Liver (tissue), 9 donors: Measurements from ENCODE around the gene NDUFA12. TPM values are rescaled to one million over a fixed set of nuclear protein-coding genes. Genes with fewer than 3 reads are reported as not detected.
"Not testable (repeated sequence)": the region's sequence is repeated elsewhere in the genome, so short reads cannot be mapped to it uniquely, and the experiment has no call there.

Experiments used
- DNase-seq: peaks from one replicate; pipeline ENCODE4 v3.0.0-alpha.2; 2017; ENCODE audit warnings: low spot score
- H3K27ac ChIP-seq, 2 donors: one replicate each; pipeline ENCODE4 v1.7.0; 2013; ENCODE audit warnings: inconsistent platforms in 2 of 2, low read length in 2 of 2, control low read depth in 1 of 2, low read depth in 1 of 2, mild to moderate bottlenecking in 1 of 2
- H3K27me3 ChIP-seq, 4 donors: one replicate each; pipeline versions ENCODE4 v1.6.1 to v1.7.0; 2013; ENCODE audit warnings: low read length in 3 of 4, inconsistent platforms in 1 of 4, mild to moderate bottlenecking in 1 of 4, moderate library complexity in 1 of 4; ENCODE audit not compliant: control insufficient read depth in 4 of 4, insufficient read depth in 4 of 4
- H3K36me3 ChIP-seq, 4 donors: one replicate each; pipeline versions ENCODE4 v1.6.1 to v1.7.0; 2013; ENCODE audit warnings: low read length in 3 of 4, mild to moderate bottlenecking in 3 of 4, low read depth in 1 of 4, moderate library complexity in 1 of 4; ENCODE audit not compliant: control insufficient read depth in 4 of 4, insufficient read depth in 3 of 4
- H3K4me1 ChIP-seq, 4 donors: one replicate each; pipeline versions ENCODE4 v1.6.1 to v1.7.0; 2013; ENCODE audit warnings: low read length in 3 of 4, mild to moderate bottlenecking in 3 of 4, moderate library complexity in 1 of 4; ENCODE audit not compliant: control insufficient read depth in 4 of 4, insufficient read depth in 4 of 4
- H3K4me3 ChIP-seq, 3 donors: one replicate each; pipeline versions ENCODE4 v1.6.1 to v1.7.0; 2013; ENCODE audit warnings: low read length in 3 of 3, control low read depth in 1 of 3, low read depth in 1 of 3, mild to moderate bottlenecking in 1 of 3
- H3K9ac ChIP-seq, 2 donors: one replicate each; pipeline ENCODE4 v1.7.0; 2013; ENCODE audit warnings: low read length in 2 of 2, mild to moderate bottlenecking in 2 of 2, moderate library complexity in 2 of 2, control low read depth in 1 of 2, low read depth in 1 of 2
- H3K9me3 ChIP-seq, 4 donors: one replicate each; pipeline versions ENCODE4 v1.6.1 to v1.7.0; 2013; ENCODE audit warnings: low read length in 3 of 4; ENCODE audit not compliant: control insufficient read depth in 4 of 4
- FOXA1 ChIP-seq: IDR thresholded peaks from 2 replicates; pipeline ENCODE4 v1.6.1; 2016; ENCODE audit warnings: antibody characterized with exemption
- GABPA ChIP-seq, 2 donors: IDR thresholded peaks in 1 of 2; conservative IDR thresholded peaks in 1 of 2; 2 replicates each; pipeline ENCODE4 v1.6.1; 2016; ENCODE audit warnings: antibody characterized with exemption in 2 of 2, mild to moderate bottlenecking in 1 of 2, moderate library complexity in 1 of 2
- HNF4A ChIP-seq, 2 donors: conservative IDR thresholded peaks; 2 replicates each; pipeline ENCODE4 v1.6.1; 2016; ENCODE audit warnings: antibody characterized with exemption in 2 of 2, mild to moderate bottlenecking in 2 of 2
- HNF4G ChIP-seq: IDR thresholded peaks from 2 replicates; pipeline ENCODE4 v1.6.1; 2016; ENCODE audit warnings: antibody characterized with exemption
- JUND ChIP-seq, 2 donors: IDR thresholded peaks; 2 replicates each; pipeline ENCODE4 v1.6.1; 2016; ENCODE audit warnings: antibody characterized with exemption in 2 of 2
- RAD21 ChIP-seq, 2 donors: IDR thresholded peaks; 2 replicates each; pipeline ENCODE4 v1.6.1; 2016; ENCODE audit warnings: antibody characterized with exemption in 2 of 2, mild to moderate bottlenecking in 2 of 2
- RXRA ChIP-seq, 2 donors: IDR thresholded peaks; 2 replicates each; pipeline ENCODE4 v1.6.1; 2017 to 2018; ENCODE audit warnings: antibody characterized with exemption in 2 of 2, mild to moderate bottlenecking in 1 of 2
- SP1 ChIP-seq: IDR thresholded peaks from 2 replicates; pipeline ENCODE4 v1.6.1; 2018; ENCODE audit warnings: antibody characterized with exemption, mild to moderate bottlenecking
- TAF1 ChIP-seq: conservative IDR thresholded peaks from 2 replicates; pipeline ENCODE4 v1.6.1; 2016; ENCODE audit warnings: antibody characterized with exemption, mild to moderate bottlenecking
- YY1 ChIP-seq: IDR thresholded peaks from 2 replicates; pipeline ENCODE4 v1.6.1; 2016; ENCODE audit warnings: antibody characterized with exemption, mild to moderate bottlenecking
- WGBS: extraction: QIAGEN DNeasy Blood & Tissue Kit; methylation state at CpG from one replicate; pipeline ENCODE4 v1.1.7; 2013; 5-methylcytosine and 5-hydroxymethylcytosine counted together
- polyA plus RNA-seq, 2 donors: library from polyadenylated mRNA; stranded (reverse) in 1 of 2; unstranded in 1 of 2; fragments of 200-250 nt in 1 of 2; fragments of >200 nt in 1 of 2; fragmentation: Nextera tagmentation in 1 of 2; extraction: Ambion mirVana in 1 of 2; gene quantifications; one replicate each; pipeline versions ENCODE4 v1.2.1 to v1.2.3, GENCODE V29; 2013 to 2015
- total RNA-seq, 2 donors: library from RNA; depleted of rRNA; stranded (reverse); fragments of >200 nt; gene quantifications; one replicate each; pipeline ENCODE4 v1.2.3, GENCODE V29; 2014
- TF ChIP-seq, protein P1 (sequence below): IDR thresholded peaks from 2 replicates; pipeline ENCODE4 v1.6.1; 2016; ENCODE audit warnings: antibody characterized with exemption, mild to moderate bottlenecking
- donor health status: healthy.
- donor health status: healthy.
- donor health status: healthy.
- donor health status: healthy.
- donor health status: healthy.

Gene NDUFA12
- total and polyA plus RNA-seq, 4 donors, result 34.8 to 91.8 (median 57.4) TPM

GRCh38 chr12:94994312-94994711 is 9.2 kb downstream of the NDUFA12 start (continued):
- no peak for TF ChIP-seq GABPA (IDR thresholded peaks at IDR 0.05 in 1 of 2, conservative IDR thresholded peaks at IDR 0.05 in 1 of 2)
- TF ChIP-seq, protein P1, sequence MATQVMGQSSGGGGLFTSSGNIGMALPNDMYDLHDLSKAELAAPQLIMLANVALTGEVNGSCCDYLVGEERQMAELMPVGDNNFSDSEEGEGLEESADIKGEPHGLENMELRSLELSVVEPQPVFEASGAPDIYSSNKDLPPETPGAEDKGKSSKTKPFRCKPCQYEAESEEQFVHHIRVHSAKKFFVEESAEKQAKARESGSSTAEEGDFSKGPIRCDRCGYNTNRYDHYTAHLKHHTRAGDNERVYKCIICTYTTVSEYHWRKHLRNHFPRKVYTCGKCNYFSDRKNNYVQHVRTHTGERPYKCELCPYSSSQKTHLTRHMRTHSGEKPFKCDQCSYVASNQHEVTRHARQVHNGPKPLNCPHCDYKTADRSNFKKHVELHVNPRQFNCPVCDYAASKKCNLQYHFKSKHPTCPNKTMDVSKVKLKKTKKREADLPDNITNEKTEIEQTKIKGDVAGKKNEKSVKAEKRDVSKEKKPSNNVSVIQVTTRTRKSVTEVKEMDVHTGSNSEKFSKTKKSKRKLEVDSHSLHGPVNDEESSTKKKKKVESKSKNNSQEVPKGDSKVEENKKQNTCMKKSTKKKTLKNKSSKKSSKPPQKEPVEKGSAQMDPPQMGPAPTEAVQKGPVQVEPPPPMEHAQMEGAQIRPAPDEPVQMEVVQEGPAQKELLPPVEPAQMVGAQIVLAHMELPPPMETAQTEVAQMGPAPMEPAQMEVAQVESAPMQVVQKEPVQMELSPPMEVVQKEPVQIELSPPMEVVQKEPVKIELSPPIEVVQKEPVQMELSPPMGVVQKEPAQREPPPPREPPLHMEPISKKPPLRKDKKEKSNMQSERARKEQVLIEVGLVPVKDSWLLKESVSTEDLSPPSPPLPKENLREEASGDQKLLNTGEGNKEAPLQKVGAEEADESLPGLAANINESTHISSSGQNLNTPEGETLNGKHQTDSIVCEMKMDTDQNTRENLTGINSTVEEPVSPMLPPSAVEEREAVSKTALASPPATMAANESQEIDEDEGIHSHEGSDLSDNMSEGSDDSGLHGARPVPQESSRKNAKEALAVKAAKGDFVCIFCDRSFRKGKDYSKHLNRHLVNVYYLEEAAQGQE, result no peak
- no peak for TF ChIP-seq SP1
- no peak for TF ChIP-seq JUND (IDR thresholded peaks at IDR 0.05)

DNA sequence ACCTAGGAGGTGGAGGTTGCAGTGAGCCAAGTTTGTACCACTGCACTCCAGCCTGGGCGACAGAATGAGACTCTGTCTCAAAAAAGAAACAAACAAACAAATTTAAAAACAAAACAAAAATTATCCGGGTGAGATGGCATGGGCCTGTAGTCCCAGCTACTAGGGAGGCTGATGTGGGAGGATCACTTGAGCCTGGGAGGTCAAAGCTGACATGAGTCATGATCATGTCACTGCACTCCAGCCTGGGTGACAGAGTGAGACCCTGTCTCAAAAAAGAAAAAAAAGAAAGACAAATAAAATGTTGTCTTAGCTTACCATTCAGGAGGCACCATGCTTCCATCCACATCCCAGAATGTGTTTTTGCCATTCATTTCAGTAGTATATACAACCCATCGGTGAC is 9.6 kb downstream of the NDUFA12 start:
- H3K27me3 ChIP-seq, DNase-seq, H3K9ac ChIP-seq, H3K36me3 ChIP-seq, H3K4me3 ChIP-seq, H3K9me3 ChIP-seq, H3K4me1 ChIP-seq, H3K27ac ChIP-seq: not testable (repeated sequence)
- 68% methylated on average over 3 of the region's 3 CpGs for WGBS

DNA sequence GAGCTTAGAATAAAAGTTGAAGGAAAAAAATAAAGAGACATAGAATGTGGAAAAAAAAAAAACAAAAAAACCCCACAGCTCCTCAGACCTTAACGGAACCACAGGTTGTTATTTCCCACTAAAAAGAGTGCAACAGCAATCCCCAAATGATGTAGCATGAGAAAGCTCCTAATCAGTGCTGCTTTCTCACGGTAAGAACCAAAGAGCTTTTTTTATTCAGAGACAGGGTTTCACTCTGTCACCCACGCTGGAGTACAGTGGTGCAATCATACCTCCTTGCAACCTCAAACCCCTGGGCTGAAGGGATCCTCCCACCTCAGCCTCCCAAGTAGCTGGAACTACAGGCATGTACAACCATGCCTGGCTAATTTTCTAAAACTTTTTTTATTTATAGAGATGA is 13.3 kb downstream of the NDUFA12 start:
- no peak for DNase-seq
- H3K27me3 ChIP-seq, result no peaks in the 10 kb centered on the region
- no peaks in the 10 kb centered on the region for H3K4me1 ChIP-seq
- H3K9ac ChIP-seq, result no peak overlapping the region
- H3K36me3 ChIP-seq, result peaks cover 2 to 5% (median 3%) of the 10 kb centered on the region in 4 donors
- no peak overlapping the region for H3K4me3 ChIP-seq
- TF ChIP-seq RAD21 (IDR thresholded peaks at IDR 0.05), result no peak
- no peak for TF ChIP-seq GABPA (IDR thresholded peaks at IDR 0.05 in 1 of 2, conservative IDR thresholded peaks at IDR 0.05 in 1 of 2)
- no peaks in the 10 kb centered on the region for H3K9me3 ChIP-seq
- WGBS, result 92% methylated on average over 3 of the region's 3 CpGs
- no peak overlapping the region for H3K27ac ChIP-seq

- DNase-seq, result no peak
- 71% methylated on average over 6 of the region's 6 CpGs for WGBS
- no peak overlapping the region for H3K4me3 ChIP-seq
- no peak overlapping the region for H3K27ac ChIP-seq
- no peaks in the 10 kb centered on the region for H3K27me3 ChIP-seq
- H3K36me3 ChIP-seq, result peaks cover 0 to 5% (median 1%) of the 10 kb centered on the region in 4 donors
- no peaks in the 10 kb centered on the region for H3K4me1 ChIP-seq
- no peaks in the 10 kb centered on the region for H3K9me3 ChIP-seq
- no peak for TF ChIP-seq YY1
- TF ChIP-seq FOXA1, result no peak
- TF ChIP-seq GABPA (IDR thresholded peaks at IDR 0.05 in 1 of 2, conservative IDR thresholded peaks at IDR 0.05 in 1 of 2), result no peak
- no peak for TF ChIP-seq RXRA (IDR thresholded peaks at IDR 0.05)
- TF ChIP-seq HNF4G, result no peak
- TF ChIP-seq RAD21 (IDR thresholded peaks at IDR 0.05), result no peak
- no peak for TF ChIP-seq HNF4A (conservative IDR thresholded peaks at IDR 0.05)
- no peak for TF ChIP-seq TAF1
- no peak overlapping the region for H3K9ac ChIP-seq
These were observed 15.0 kb downstream of the NDUFA12 start for GRCh38 chr12:94988471-94988870.
